Measurements from ENCODE around the gene IPO5.

- TF ChIP-seq, protein P1, sequence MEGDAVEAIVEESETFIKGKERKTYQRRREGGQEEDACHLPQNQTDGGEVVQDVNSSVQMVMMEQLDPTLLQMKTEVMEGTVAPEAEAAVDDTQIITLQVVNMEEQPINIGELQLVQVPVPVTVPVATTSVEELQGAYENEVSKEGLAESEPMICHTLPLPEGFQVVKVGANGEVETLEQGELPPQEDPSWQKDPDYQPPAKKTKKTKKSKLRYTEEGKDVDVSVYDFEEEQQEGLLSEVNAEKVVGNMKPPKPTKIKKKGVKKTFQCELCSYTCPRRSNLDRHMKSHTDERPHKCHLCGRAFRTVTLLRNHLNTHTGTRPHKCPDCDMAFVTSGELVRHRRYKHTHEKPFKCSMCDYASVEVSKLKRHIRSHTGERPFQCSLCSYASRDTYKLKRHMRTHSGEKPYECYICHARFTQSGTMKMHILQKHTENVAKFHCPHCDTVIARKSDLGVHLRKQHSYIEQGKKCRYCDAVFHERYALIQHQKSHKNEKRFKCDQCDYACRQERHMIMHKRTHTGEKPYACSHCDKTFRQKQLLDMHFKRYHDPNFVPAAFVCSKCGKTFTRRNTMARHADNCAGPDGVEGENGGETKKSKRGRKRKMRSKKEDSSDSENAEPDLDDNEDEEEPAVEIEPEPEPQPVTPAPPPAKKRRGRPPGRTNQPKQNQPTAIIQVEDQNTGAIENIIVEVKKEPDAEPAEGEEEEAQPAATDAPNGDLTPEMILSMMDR (conservative IDR thresholded peaks at IDR 0.05; ENCODE audit: low read length) = no peak
- no peak for TF ChIP-seq EZH2phosphoT487 (IDR thresholded peaks at IDR 0.05; ENCODE audit: borderline replicate concordance, low read depth, low read length)
Observed at GRCh38 chr13:97934590-97934989, 18.9 kb upstream of the IPO5 start.
